ENCODE results near the gene NAGK. TPM values are rescaled to one million over a fixed set of nuclear protein-coding genes. Genes with fewer than 3 reads are reported as not detected.
"Not testable (repeated sequence)": the region's sequence is repeated elsewhere in the genome, so short reads cannot be mapped to it uniquely, and the experiment has no call there.

NAGK gene
- total RNA-seq, 4 donors from 2014 or later: 87.5 to 278 (median 166) TPM

- Histone ChIP-seq H3K4me3 (no peak overlapping the region), H3K27me3 (no peaks in the 10 kb centered on the region), H3K9me3 (no peaks in the 10 kb centered on the region), H3K27ac (peak overlapping the region; percentile 69 to 98 (median 94)), H3K36me3 (peaks cover 22 to 62% (median 33%) of the 10 kb centered on the region in 3 donors), H3K4me1 (peaks cover 39 to 47% (median 41%) of the 10 kb centered on the region in 3 donors)
- TF ChIP-seq, protein P1, sequence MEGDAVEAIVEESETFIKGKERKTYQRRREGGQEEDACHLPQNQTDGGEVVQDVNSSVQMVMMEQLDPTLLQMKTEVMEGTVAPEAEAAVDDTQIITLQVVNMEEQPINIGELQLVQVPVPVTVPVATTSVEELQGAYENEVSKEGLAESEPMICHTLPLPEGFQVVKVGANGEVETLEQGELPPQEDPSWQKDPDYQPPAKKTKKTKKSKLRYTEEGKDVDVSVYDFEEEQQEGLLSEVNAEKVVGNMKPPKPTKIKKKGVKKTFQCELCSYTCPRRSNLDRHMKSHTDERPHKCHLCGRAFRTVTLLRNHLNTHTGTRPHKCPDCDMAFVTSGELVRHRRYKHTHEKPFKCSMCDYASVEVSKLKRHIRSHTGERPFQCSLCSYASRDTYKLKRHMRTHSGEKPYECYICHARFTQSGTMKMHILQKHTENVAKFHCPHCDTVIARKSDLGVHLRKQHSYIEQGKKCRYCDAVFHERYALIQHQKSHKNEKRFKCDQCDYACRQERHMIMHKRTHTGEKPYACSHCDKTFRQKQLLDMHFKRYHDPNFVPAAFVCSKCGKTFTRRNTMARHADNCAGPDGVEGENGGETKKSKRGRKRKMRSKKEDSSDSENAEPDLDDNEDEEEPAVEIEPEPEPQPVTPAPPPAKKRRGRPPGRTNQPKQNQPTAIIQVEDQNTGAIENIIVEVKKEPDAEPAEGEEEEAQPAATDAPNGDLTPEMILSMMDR (IDR thresholded peaks at IDR 0.05): no peak
- TF ChIP-seq POLR2A (IDR thresholded peaks at IDR 0.05): no peak
- 76 to 97% methylated on average over 6 of the region's 8 CpGs for WGBS, 2 donors
- intact Hi-C loops (cut with DNase I): no loop called here
- no peak for DNase-seq
Observed at GRCh38 chr2:71073475-71073874, 5.0 kb downstream of the NAGK start.

DNA sequence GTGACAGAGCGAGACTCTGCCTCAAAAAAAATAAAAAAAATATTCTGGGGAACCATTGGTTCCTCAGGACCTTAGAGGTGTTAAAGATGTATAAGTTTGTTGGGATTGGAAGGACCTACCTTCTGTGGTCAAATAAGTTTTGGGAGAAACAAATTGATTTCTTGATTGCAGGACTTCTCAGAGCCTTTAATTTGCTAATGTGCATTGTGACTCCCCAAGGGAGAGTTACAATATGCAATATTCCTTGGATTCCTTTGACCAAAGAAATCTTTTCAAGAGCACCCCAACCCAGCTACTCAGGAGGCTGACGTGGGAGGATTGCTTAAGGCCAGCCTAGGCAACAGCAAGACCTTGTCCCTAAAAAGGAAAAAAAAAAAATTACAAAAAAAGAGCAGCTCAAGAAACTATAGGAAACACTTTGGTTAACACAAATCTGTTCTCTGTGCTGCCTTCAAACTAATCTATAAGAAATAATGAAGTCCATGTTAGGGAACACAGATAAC lies 6.5 kb downstream of the NAGK start:
- no peaks in the 10 kb centered on the region for H3K27me3 ChIP-seq
- no peak for DNase-seq
- TF ChIP-seq, protein P1 (IDR thresholded peaks at IDR 0.05): no peak
- no peak for TF ChIP-seq POLR2A (IDR thresholded peaks at IDR 0.05)
- H3K4me3 ChIP-seq: no peak overlapping the region
- H3K4me1 ChIP-seq: peaks cover 31 to 35% (median 32%) of the 10 kb centered on the region in 3 donors
- peaks cover 22 to 76% (median 39%) of the 10 kb centered on the region in 3 donors for H3K36me3 ChIP-seq
- WGBS, 2 donors: 88 to 94% methylated on average over 2 of the region's 2 CpGs
- H3K9me3 ChIP-seq: no peaks in the 10 kb centered on the region
- H3K27ac ChIP-seq: no peak overlapping the region
- intact Hi-C loops (cut with DNase I): no loop called here

- 62 to 88% methylated on average over 2 to 3 of the region's 3 CpGs for WGBS, 2 donors
- no peaks in the 10 kb centered on the region for H3K4me1 ChIP-seq
- intact Hi-C loops (cut with DNase I): no loop called here
- TF ChIP-seq, protein P1 (IDR thresholded peaks at IDR 0.05): no peak
- no peak for TF ChIP-seq POLR2A (IDR thresholded peaks at IDR 0.05)
- no peaks in the 10 kb centered on the region for H3K27me3 ChIP-seq
- H3K4me3 ChIP-seq: no peak overlapping the region
- H3K36me3 ChIP-seq: peaks cover 18 to 67% (median 35%) of the 10 kb centered on the region in 3 donors
- DNase-seq: no peak
- H3K27ac ChIP-seq: no peak overlapping the region
- no peaks in the 10 kb centered on the region for H3K9me3 ChIP-seq
Observed at GRCh38 chr2:71078624-71079023, 10.2 kb downstream of the NAGK start.

- intact Hi-C loops (cut with DNase I): no loop called here
- Histone ChIP-seq H3K36me3 (peaks cover 0 to 27% (median 14%) of the 10 kb centered on the region in 3 donors), H3K4me3 (no peak overlapping the region), H3K4me1 (peaks cover 0 to 15% (median 0%) of the 10 kb centered on the region in 3 donors), H3K27ac (no peak overlapping the region), H3K9me3 (no peaks in the 10 kb centered on the region), H3K27me3 (no peaks in the 10 kb centered on the region)
- no peak for TF ChIP-seq POLR2A (IDR thresholded peaks at IDR 0.05)
- TF ChIP-seq, protein P1 (IDR thresholded peaks at IDR 0.05): no peak
- no peak for DNase-seq
- 63 to 83% methylated on average over 4 to 5 of the region's 5 CpGs for WGBS, 2 donors
Observed at GRCh38 chr2:71082402-71083252, 14.2 kb downstream of the NAGK start.

DNA sequence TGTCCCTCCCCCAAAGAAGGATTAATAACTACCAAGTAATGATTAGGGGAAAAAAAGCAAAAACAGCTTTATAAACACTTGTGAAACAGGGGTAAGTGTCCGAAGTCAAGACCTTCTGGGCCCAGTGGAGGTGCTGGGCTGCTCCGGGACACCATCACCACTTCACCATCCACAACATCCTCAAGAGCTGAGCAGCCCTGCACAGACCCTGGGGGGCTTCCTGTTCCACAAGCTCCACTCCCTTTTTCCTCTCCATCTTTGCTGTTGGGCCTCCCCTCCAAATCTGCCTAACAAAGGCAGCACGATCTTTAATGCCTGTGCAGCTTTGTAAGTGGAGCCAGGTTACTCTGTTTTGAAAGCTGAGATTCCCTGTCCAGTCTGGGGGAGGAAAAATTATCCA lies 14.8 kb downstream of the NAGK start:
- H3K9me3 ChIP-seq; DNase-seq; intact Hi-C loops (cut with DNase I); H3K27me3 ChIP-seq; H3K4me3 ChIP-seq; H3K27ac ChIP-seq: not testable (repeated sequence)
- Histone ChIP-seq H3K36me3 (peaks cover 0 to 20% (median 8%) of the 10 kb centered on the region in 3 donors), H3K4me1 (peaks cover 0 to 15% (median 0%) of the 10 kb centered on the region in 3 donors)
- no CpG with 5 or more reads among the region's 3 CpGs for WGBS, 2 donors

GRCh38 chr2:71083752-71084312 lies 15.4 kb downstream of the NAGK start:
- DNase-seq; intact Hi-C loops (cut with DNase I); H3K27me3 ChIP-seq; H3K9me3 ChIP-seq: not testable (repeated sequence)
- peak overlapping the region in 1 of 4 donors; percentile 30 for H3K4me3 ChIP-seq
- peaks cover 0 to 15% (median 3%) of the 10 kb centered on the region in 3 donors for H3K36me3 ChIP-seq
- H3K27ac ChIP-seq: peak overlapping the region in 1 of 4 donors; percentile 55
- 68 to 75% methylated on average over 10 of the region's 13 CpGs for WGBS, 2 donors
- H3K4me1 ChIP-seq: peaks cover 0 to 15% (median 0%) of the 10 kb centered on the region in 3 donors

- H3K4me1 ChIP-seq: peaks cover 0 to 15% (median 0%) of the 10 kb centered on the region in 3 donors
- DNase-seq; intact Hi-C loops (cut with DNase I); H3K27ac ChIP-seq; H3K4me3 ChIP-seq; H3K27me3 ChIP-seq; H3K9me3 ChIP-seq; H3K36me3 ChIP-seq: not testable (repeated sequence)
- WGBS, 2 donors: 54 to 65% methylated on average over 8 to 9 of the region's 9 CpGs
Observed at GRCh38 chr2:71085325-71086003, 17.0 kb downstream of the NAGK start.

- intact Hi-C loops (cut with DNase I); H3K9me3 ChIP-seq; DNase-seq; H3K27ac ChIP-seq; H3K36me3 ChIP-seq; H3K4me3 ChIP-seq; H3K27me3 ChIP-seq: not testable (repeated sequence)
- H3K4me1 ChIP-seq: peaks cover 0 to 15% (median 0%) of the 10 kb centered on the region in 3 donors
- 81 to 85% methylated on average over 14 of the region's 14 CpGs for WGBS, 2 donors
Observed at GRCh38 chr2:71089475-71089874, 21.0 kb downstream of the NAGK start.

All from esophagus squamous epithelium (tissue), 5 donors.